ENCODE measurements around the gene CFAP57. TPM values are rescaled to one million over a fixed set of nuclear protein-coding genes. Genes with fewer than 3 reads are reported as not detected.

The CFAP57 gene
- polyA plus RNA-seq, 1 experiment, result 0.27 TPM

DNA sequence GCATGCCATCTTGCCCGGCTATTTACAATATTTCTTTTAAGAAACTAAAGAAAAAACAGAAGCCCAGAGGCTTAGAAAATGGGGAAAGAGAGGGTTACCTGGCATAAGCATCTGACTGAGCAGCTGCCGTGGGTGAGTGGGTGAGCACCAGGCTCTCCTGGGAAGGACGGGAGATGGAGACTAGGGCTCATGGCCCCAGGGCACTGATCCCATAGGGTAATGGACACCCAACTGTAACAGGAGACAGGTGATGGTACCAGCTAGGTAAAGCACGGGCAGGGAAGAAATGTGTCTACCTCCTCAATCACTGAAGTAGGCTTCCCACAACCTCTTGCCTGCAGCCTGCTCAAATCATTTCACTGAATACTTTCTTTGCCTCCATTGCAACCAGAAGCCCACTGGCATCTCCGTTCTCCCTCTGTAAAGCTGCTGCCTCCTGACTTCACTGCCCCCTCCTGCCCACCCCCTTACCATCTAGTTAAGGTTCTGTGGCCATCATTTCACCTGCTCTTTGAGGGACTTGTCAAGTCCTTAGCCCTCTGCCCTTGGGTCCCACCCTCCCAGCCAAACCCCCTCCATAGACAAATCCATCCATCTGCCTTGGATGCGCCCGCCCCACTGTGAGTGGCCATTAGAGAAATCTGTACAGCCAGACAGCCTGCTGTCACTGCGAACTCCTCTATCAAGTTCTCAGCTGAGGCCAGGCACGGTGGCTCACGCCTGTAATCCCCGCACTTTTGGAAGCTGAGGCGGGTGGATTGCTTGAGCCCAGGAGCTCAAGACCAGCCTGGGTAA, 103.9 kb downstream of the CFAP57 start:
- no peak for TF ChIP-seq CTCF (IDR thresholded peaks at IDR 0.05; ENCODE audit: insufficient read depth, low read depth, low read length)
- CTCF ChIA-PET, result interaction anchor here (1.1 kb wide), 1 partner anchor 10 kb away, joined by 4 read pairs; the partner anchor contains the start of gene C1orf210
- POLR2A ChIA-PET, result no interaction called here

GRCh38 chr1:43276673-43277072, 104.5 kb downstream of the CFAP57 start:
- TF ChIP-seq CTCF (IDR thresholded peaks at IDR 0.05; ENCODE audit: insufficient read depth, low read depth, low read length), result no peak
- ChIA-PET POLR2A (no interaction called here), CTCF (interaction anchor here (1.1 kb wide), 1 partner anchor 9 kb away, joined by 4 read pairs; the partner anchor contains the start of gene C1orf210)
- no peaks in the 10 kb centered on the region for H3K27me3 ChIP-seq (ENCODE audit: control insufficient read depth, insufficient read depth, low read length)
- H3K36me3 ChIP-seq (ENCODE audit: control insufficient read depth, insufficient read depth, low read length), result no peaks in the 10 kb centered on the region
- DNase-seq (ENCODE audit: low read depth), result no peak
- H3K4me3 ChIP-seq (ENCODE audit: low read depth, low read length), result no peak overlapping the region

More for the DNA sequence above, 103.9 kb downstream of the CFAP57 start:
- no peak for DNase-seq (ENCODE audit: low read depth)
- Histone ChIP-seq H3K4me3 (ENCODE audit: low read depth, low read length) (no peak overlapping the region), H3K36me3 (ENCODE audit: control insufficient read depth, insufficient read depth, low read length) (no peaks in the 10 kb centered on the region), H3K27me3 (ENCODE audit: control insufficient read depth, insufficient read depth, low read length) (no peaks in the 10 kb centered on the region)

DNA sequence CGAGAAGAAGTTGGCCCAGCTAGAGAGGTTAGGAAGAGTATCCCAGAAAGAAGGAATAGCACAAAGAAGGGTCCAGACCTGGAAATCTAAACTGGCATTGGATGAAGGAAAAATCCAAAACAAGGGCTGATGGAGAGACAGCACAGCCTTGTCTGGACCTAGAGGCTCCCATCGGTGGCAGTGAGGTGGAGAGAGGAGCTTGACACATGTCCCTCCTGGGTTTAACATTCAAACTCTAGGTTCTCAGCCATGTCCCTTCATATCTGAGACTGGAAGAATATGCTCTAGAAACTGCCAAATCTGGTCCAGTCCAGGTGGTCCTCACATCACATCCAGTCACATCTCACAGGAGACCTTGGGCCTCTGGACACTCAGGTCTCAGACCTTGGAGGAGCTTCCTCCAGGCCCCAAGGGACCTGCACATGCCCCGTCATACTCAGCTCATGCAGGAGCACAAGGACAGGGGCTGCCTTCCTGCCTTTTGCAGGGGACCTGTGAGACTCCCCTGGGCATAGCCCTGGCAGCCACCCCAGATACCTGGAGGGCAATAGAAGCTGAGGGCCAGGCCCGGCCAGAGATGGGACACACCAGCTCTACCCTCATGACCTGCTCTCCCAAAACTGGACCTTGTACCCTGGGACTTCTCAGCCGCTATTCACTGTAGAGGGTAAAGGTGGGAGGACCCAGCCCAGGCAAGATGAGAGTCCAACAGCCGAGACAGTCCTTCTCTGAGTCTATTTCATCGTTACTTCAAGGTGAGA, 105.2 kb downstream of the CFAP57 start:
- Histone ChIP-seq H3K27me3 (ENCODE audit: control insufficient read depth, insufficient read depth, low read length) (no peaks in the 10 kb centered on the region), H3K36me3 (ENCODE audit: control insufficient read depth, insufficient read depth, low read length) (no peaks in the 10 kb centered on the region), H3K4me3 (ENCODE audit: low read depth, low read length) (no peak overlapping the region)
- DNase-seq (ENCODE audit: low read depth), result no peak
- POLR2A ChIA-PET, result no interaction called here
- CTCF ChIA-PET, result no interaction called here
- TF ChIP-seq CTCF (IDR thresholded peaks at IDR 0.05; ENCODE audit: insufficient read depth, low read depth, low read length), result no peak

DNA sequence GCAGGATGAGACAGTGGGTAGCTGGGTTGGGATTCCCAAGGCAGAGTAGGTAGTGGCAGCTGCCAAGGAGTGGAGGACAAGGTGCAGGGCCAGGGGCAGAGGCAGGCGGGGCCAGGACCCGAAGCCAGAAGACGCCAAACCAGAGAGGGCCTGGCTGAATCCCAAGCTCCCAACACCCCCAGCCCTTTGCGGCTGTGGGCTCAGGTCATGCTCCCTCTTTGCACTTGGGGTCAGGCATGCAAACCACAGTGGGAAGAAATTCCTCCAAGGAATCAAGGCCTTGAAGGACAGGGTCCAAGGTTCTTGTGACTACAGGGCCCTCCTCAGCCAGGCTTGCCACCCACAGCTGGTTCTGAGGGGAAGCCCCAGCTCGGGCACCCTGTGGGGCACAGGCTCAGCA, 107.0 kb downstream of the CFAP57 start:
- no peak for TF ChIP-seq CTCF (IDR thresholded peaks at IDR 0.05; ENCODE audit: insufficient read depth, low read depth, low read length)
- Histone ChIP-seq H3K4me3 (ENCODE audit: low read depth, low read length) (no peak overlapping the region), H3K36me3 (ENCODE audit: control insufficient read depth, insufficient read depth, low read length) (no peaks in the 10 kb centered on the region), H3K27me3 (ENCODE audit: control insufficient read depth, insufficient read depth, low read length) (no peaks in the 10 kb centered on the region; the same call in 1 of the 2 replicates)
- ChIA-PET CTCF (no interaction called here), POLR2A (interaction anchor here (0.6 kb wide), 1 partner anchor 24 kb away, joined by 3 read pairs; no protein-coding TSS in a partner anchor)
- no peak for DNase-seq (ENCODE audit: low read depth)

DNA sequence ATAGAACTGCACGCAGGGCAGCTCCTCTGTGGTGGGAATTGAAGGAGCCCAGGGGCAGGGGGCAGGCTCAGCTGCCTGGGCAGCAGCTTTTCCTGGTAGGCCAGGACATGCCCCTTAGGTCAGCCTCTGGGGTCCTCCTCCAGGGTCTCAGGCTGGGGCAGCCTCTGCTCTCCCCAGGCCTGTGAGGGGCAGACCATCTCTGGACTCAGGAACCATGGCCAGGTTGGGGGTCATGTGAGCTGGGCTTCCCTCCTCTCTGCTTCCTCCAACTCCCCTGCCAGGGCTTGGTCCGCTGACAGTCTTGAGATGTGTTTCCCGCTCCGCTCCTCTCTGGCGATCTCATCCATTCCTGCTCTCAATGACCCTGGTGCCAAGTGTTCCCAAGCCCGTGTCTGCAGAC, 107.5 kb downstream of the CFAP57 start:
- POLR2A ChIA-PET, result no interaction called here
- DNase-seq (ENCODE audit: low read depth), result no peak
- CTCF ChIA-PET, result no interaction called here
- Histone ChIP-seq H3K27me3 (ENCODE audit: control insufficient read depth, insufficient read depth, low read length) (peaks cover 1% of the 10 kb centered on the region; the same call in 1 of the 2 replicates), H3K4me3 (ENCODE audit: low read depth, low read length) (no peak overlapping the region), H3K36me3 (ENCODE audit: control insufficient read depth, insufficient read depth, low read length) (no peaks in the 10 kb centered on the region)
- no peak for TF ChIP-seq CTCF (IDR thresholded peaks at IDR 0.05; ENCODE audit: insufficient read depth, low read depth, low read length)

All from BJ (cell line).